H1 (cell line): Measurements from ENCODE around the gene NMT1.

Experiments
- CTCF ChIP-seq, 3 experiments: IDR thresholded peaks; 1 replicate in 2 of 3; 2 replicates in 1 of 3; pipeline versions ENCODE4 v1.5.1 to v1.6.1; 2011; ENCODE audit warnings: low read length in 3 of 3, mild to moderate bottlenecking in 3 of 3, inconsistent platforms in 2 of 3, low read depth in 1 of 3, moderate library complexity in 1 of 3; ENCODE audit not compliant: insufficient read depth in 1 of 3; ENCODE audit errors: control extremely low read depth in 1 of 3
- KDM1A ChIP-seq: fragments of 200-600, 300-600 bp; sonication (generic); IDR thresholded peaks from 2 replicates; pipeline ENCODE4 v1.7.1; 2016; ENCODE audit warnings: mild to moderate bottlenecking, low read length, borderline replicate concordance
- POLR2A ChIP-seq, 2 experiments: IDR thresholded peaks; 1 replicate in 1 of 2; 2 replicates in 1 of 2; pipeline ENCODE4 v1.6.1; 2011; ENCODE audit warnings: low read depth in 2 of 2, low read length in 2 of 2, mild to moderate bottlenecking in 2 of 2; ENCODE audit errors: control extremely low read depth in 1 of 2
- RFX5 ChIP-seq: IDR thresholded peaks from 2 replicates; pipeline ENCODE4 v1.6.1; 2011; ENCODE audit warnings: low read depth, low read length, improper control_type of control experiment, borderline replicate concordance

GRCh38 chr17:45087504-45087975, 26.4 kb downstream of the NMT1 start:
- TF ChIP-seq CTCF (IDR thresholded peaks at IDR 0.05; ENCODE audit: control extremely low read depth in 1 of 3, insufficient read depth in 1 of 3, low read depth in 1 of 3, low read length in 3 of 3) (no peak), POLR2A (IDR thresholded peaks at IDR 0.05; ENCODE audit: control extremely low read depth in 1 of 2, low read depth in 2 of 2, low read length in 2 of 2) (no peak), KDM1A (no peak), RFX5 (no peak)
